ENCODE results near the gene PLEKHN1. TPM values are rescaled to one million over a fixed set of nuclear protein-coding genes. Genes with fewer than 3 reads are reported as not detected.

Gene PLEKHN1
- total and polyA plus RNA-seq, 2 of the 4 experiments (the other 2 are of a cell fraction): 0.54 to 2.1 TPM

DNA sequence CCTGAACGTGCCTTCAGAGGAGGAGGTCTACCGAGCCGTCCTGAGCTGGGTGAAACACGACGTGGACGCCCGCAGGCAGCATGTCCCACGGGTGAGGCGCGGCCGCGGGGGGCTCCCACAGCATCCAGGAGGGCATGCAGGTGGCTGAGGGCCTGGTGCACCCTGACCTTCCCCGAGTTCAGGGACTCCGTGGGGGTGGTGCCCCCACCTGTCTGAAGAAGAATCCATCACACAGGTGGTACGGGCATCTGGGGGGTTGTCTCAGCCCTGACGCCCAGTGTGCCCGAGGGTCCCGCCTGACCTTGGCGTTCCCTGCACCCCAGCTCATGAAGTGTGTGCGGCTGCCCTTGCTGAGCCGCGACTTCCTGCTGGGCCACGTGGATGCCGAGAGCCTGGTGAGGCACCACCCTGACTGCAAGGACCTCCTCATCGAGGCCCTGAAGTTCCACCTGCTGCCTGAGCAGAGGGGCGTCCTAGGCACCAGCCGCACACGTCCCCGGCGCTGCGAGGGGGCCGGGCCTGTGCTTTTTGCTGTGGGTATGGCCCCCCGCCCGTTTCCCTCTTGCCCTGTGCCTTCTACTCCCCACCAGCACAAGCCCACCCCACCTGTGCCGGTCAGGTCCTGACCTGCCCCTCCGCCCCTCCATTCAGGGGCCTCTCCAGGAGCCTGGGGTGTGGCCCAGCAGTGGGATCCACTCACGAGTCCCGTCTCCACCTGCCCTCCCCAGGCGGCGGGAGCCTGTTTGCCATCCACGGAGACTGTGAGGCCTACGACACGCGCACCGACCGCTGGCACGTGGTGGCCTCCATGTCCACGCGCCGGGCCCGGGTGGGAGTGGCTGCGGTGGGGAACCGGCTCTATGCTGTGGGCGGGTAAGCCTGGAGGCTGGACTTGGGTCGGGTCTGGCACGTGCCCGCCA is 3.6 kb upstream of the PLEKHN1 start:
- ATAC-seq (ENCODE audit: low read depth) (no peak), DNase-seq (no peak)
- 93% methylated on average over 30 of the region's 57 CpGs; no CpG with 5 or more reads in 1 of the 2 experiments for WGBS, 2 experiments (ENCODE audit: extremely low coverage in 2 of 2, insufficient read length in 1 of 2)
- Histone ChIP-seq H3K18ac (ENCODE audit: low read depth, low read length) (no peak overlapping the region), H3K4ac (ENCODE audit: low read depth, low read length) (no peak overlapping the region), H3K4me2 (ENCODE audit: low read depth, low read length) (no peak overlapping the region), H2BK15ac (ENCODE audit: low read depth, low read length) (no peak overlapping the region), H3K9me1 (ENCODE audit: insufficient read depth, low read length) (peaks cover 5% of the 10 kb centered on the region; the same call in 1 of the 2 replicates), H3K56ac (ENCODE audit: extremely low read depth, insufficient read depth, low read length) (no peak overlapping the region), H2BK20ac (ENCODE audit: low read depth, low read length) (no peak overlapping the region), H3K4me1 (ENCODE audit: control insufficient read depth, insufficient read depth, low read length) (peaks cover 16% of the 10 kb centered on the region), H3K27me3 (ENCODE audit: control insufficient read depth, insufficient read depth, low read length) (no peaks in the 10 kb centered on the region), H4K5ac (ENCODE audit: low read depth, low read length) (no peak overlapping the region), H4K91ac (ENCODE audit: insufficient read depth, low read depth, low read length) (no peak overlapping the region), H3K9ac (ENCODE audit: low read depth, low read length) (no peak overlapping the region), H3K9me3 (ENCODE audit: control insufficient read depth, insufficient read depth, low read length) (no peaks in the 10 kb centered on the region), H3K27ac (ENCODE audit: insufficient read depth, low read length) (no peak overlapping the region), H2BK120ac (ENCODE audit: low read depth, low read length) (no peak overlapping the region), H2AK5ac (ENCODE audit: low read depth, low read length) (no peak overlapping the region), H2AFZ (replicated peaks; ENCODE audit: low read length, poor library complexity) (no peak overlapping the region), H4K8ac (ENCODE audit: low read depth in 2 of 2, low read length in 2 of 2) (no peak overlapping the region), H4K20me1 (ENCODE audit: insufficient read depth, low read length) (peaks cover 9% of the 10 kb centered on the region), H3K23ac (ENCODE audit: low read depth, low read length) (no peak overlapping the region), H2BK5ac (ENCODE audit: low read depth, low read length, poor library complexity, severe bottlenecking) (no peak overlapping the region), H3K4me3 (ENCODE audit: insufficient read depth, low read depth, low read length) (no peak overlapping the region), H3K36me3 (ENCODE audit: control insufficient read depth, insufficient read depth, low read length) (peaks cover 20% of the 10 kb centered on the region), H3K14ac (replicated peaks; ENCODE audit: low read depth, low read length) (no peak overlapping the region), H3K79me1 (ENCODE audit: low read depth in 1 of 2, low read length in 2 of 2) (peaks cover 9 to 36% of the 10 kb centered on the region in 2 experiments; a peak in 3 of 4 replicates), H2AK9ac (replicated peaks; ENCODE audit: low read depth, low read length, poor library complexity) (peak overlapping the region; percentile 55)
- CTCF ChIA-PET: no interaction called here
- TF ChIP-seq, protein P1, sequence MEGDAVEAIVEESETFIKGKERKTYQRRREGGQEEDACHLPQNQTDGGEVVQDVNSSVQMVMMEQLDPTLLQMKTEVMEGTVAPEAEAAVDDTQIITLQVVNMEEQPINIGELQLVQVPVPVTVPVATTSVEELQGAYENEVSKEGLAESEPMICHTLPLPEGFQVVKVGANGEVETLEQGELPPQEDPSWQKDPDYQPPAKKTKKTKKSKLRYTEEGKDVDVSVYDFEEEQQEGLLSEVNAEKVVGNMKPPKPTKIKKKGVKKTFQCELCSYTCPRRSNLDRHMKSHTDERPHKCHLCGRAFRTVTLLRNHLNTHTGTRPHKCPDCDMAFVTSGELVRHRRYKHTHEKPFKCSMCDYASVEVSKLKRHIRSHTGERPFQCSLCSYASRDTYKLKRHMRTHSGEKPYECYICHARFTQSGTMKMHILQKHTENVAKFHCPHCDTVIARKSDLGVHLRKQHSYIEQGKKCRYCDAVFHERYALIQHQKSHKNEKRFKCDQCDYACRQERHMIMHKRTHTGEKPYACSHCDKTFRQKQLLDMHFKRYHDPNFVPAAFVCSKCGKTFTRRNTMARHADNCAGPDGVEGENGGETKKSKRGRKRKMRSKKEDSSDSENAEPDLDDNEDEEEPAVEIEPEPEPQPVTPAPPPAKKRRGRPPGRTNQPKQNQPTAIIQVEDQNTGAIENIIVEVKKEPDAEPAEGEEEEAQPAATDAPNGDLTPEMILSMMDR (conservative IDR thresholded peaks at IDR 0.05; ENCODE audit: low read depth, low read length): no peak
- TF ChIP-seq RAD21 (IDR thresholded peaks at IDR 0.05; ENCODE audit: low read length) (no peak), SMC3 (IDR thresholded peaks at IDR 0.05; ENCODE audit: low read depth, low read length) (no peak), MAFK (IDR thresholded peaks at IDR 0.05; ENCODE audit: low read depth, low read length) (no peak), RFX5 (IDR thresholded peaks at IDR 0.05; ENCODE audit: low read depth, low read length) (no peak), FOS (IDR thresholded peaks at IDR 0.05; ENCODE audit: low read depth, low read length) (no peak)
- in situ Hi-C loops (cut with MboI; ENCODE audit: low sequenced_read_pairs) (no loop called here), dilution Hi-C loops (cut with HindIII; ENCODE audit: low sequenced_read_pairs, unreplicated experiment) (no loop called here), intact Hi-C loops (cut with micrococcal nuclease) (no loop called here)
- no TSS peak for BruUV-seq (replicated peaks)
- POLR2A ChIA-PET (ENCODE audit: unreplicated experiment): no interaction called here
